Endothelial cell of umbilical vein (primary cell): Measurements from ENCODE around the gene RABGGTA. TPM values are rescaled to one million over a fixed set of nuclear protein-coding genes. Genes with fewer than 3 reads are reported as not detected.

Source experiments
- BruUV-seq: library from RNA; stranded (reverse); fragments of 400-500 nt; replicated peaks from 2 replicates; lab custom pipeline; 2021; lab: Mats Ljungman, UMichigan
- CTCF ChIA-PET: fragments of 300-600, 350-600 bp; sonication (Branson Sonifier 250); formaldehyde crosslinking; loops from one replicate; lab custom pipeline; 2021; ENCODE audit warnings: antibody characterized with exemption, inconsistent platforms; lab: Charles Lee
- POLR2A ChIA-PET: fragments of 300-600, 350-600 bp; sonication (Branson Sonifier 250); formaldehyde crosslinking; loops from one replicate; lab custom pipeline; 2021; ENCODE audit warnings: antibody characterized with exemption, inconsistent platforms; lab: Charles Lee
- DNase-seq: peaks from one replicate; pipeline ENCODE4 v3.0.0-alpha.2; 2011; ENCODE audit warnings: low read depth, low spot score
- FAIRE-seq: peaks from 2 replicates; lab custom pipeline; 2011; peaks lifted over from hg19 to GRCh38; lab: Jason Lieb, UNC
- H2AFZ ChIP-seq: 2 replicates; pipeline ENCODE4 v1.6.0; 2012; ENCODE audit warnings: low read depth, low read length, control low read depth, inconsistent platforms
- H3K27ac ChIP-seq: 2 replicates; pipeline ENCODE4 v1.5.1; 2011; ENCODE audit warnings: low read depth, mild to moderate bottlenecking, control low read depth, low read length, moderate library complexity; ENCODE audit not compliant: insufficient read depth
- H3K27me3 ChIP-seq, 2 experiments: 2 replicates each; pipeline versions ENCODE4 v1.6.0 to v1.6.1; 2011; ENCODE audit warnings: low read length in 2 of 2, mixed read lengths in 1 of 2; ENCODE audit not compliant: control insufficient read depth in 2 of 2, insufficient read depth in 2 of 2
- H3K36me3 ChIP-seq, 2 experiments: 2 replicates in 1 of 2; 3 replicates in 1 of 2; pipeline ENCODE4 v1.5.1; 2011; ENCODE audit warnings: low read length in 2 of 2, mild to moderate bottlenecking in 1 of 2, moderate library complexity in 1 of 2; ENCODE audit not compliant: control insufficient read depth in 2 of 2, insufficient read depth in 2 of 2; ENCODE audit errors: extremely low read depth in 1 of 2
- H3K4me1 ChIP-seq: 3 replicates; pipeline ENCODE4 v1.5.1; 2011; ENCODE audit warnings: mild to moderate bottlenecking, low read length; ENCODE audit not compliant: control insufficient read depth, insufficient read depth; ENCODE audit errors: extremely low read depth
- H3K4me2 ChIP-seq: 2 replicates; pipeline ENCODE4 v1.6.1; 2011; ENCODE audit warnings: low read length, control low read depth, mixed read lengths; ENCODE audit not compliant: insufficient read depth
- H3K4me3 ChIP-seq, 3 experiments: fragments of 200-600 bp in 1 of 3; sonication (generic), shearing (Covaris generic) in 1 of 3; replicated peaks in 1 of 3; 2 replicates each; pipeline ENCODE4 v1.5.1; 2011 to 2016; ENCODE audit warnings: control low read depth in 3 of 3, low read length in 3 of 3, mild to moderate bottlenecking in 2 of 3, inconsistent platforms in 1 of 3, low read depth in 1 of 3, moderate library complexity in 1 of 3; ENCODE audit not compliant: insufficient read depth in 1 of 3
- H3K79me2 ChIP-seq: 2 replicates; pipeline ENCODE4 v1.6.0; 2012; ENCODE audit warnings: low read length, inconsistent platforms; ENCODE audit not compliant: control insufficient read depth, insufficient read depth
- H3K9ac ChIP-seq: replicated peaks from 2 replicates; pipeline ENCODE3; 2011; ENCODE audit warnings: low read length, control low read depth; ENCODE audit not compliant: insufficient read depth; ENCODE audit errors: extremely low read depth
- H3K9me1 ChIP-seq: replicated peaks from 3 replicates; pipeline ENCODE4 v1.6.0; 2011; ENCODE audit warnings: mild to moderate bottlenecking, low read length; ENCODE audit not compliant: control insufficient read depth, insufficient read depth; ENCODE audit errors: extremely low read depth
- H3K9me3 ChIP-seq: replicated peaks from 2 replicates; pipeline ENCODE4 v1.5.1; 2012; ENCODE audit warnings: low read length, inconsistent platforms; ENCODE audit not compliant: control insufficient read depth, insufficient read depth
- H4K20me1 ChIP-seq: replicated peaks from 2 replicates; pipeline ENCODE3; 2011; ENCODE audit warnings: mild to moderate bottlenecking, low read length; ENCODE audit not compliant: control insufficient read depth, insufficient read depth; ENCODE audit errors: extremely low read depth
- EZH2 ChIP-seq: IDR thresholded peaks from 2 replicates; pipeline ENCODE4 v1.6.1; 2012; ENCODE audit warnings: borderline replicate concordance, low read depth, mild to moderate bottlenecking, moderate library complexity, low read length, inconsistent platforms; ENCODE audit not compliant: severe bottlenecking
- FOS ChIP-seq: IDR thresholded peaks from 2 replicates; pipeline ENCODE4 v1.6.1; 2011; ENCODE audit warnings: mild to moderate bottlenecking, low read length, moderate library complexity, borderline replicate concordance; ENCODE audit not compliant: insufficient read depth
- GATA2 ChIP-seq: IDR thresholded peaks from 2 replicates; pipeline ENCODE4 v1.7.0; 2011; ENCODE audit warnings: low read depth, mild to moderate bottlenecking, moderate library complexity, mixed read lengths, low read length; ENCODE audit not compliant: insufficient read length, insufficient read depth
- JUN ChIP-seq: IDR thresholded peaks from 2 replicates; pipeline ENCODE4 v1.6.1; 2011; ENCODE audit warnings: borderline replicate concordance, low read depth; ENCODE audit not compliant: insufficient read length, insufficient read depth
- MYC ChIP-seq: IDR thresholded peaks from one replicate; pipeline ENCODE4 v1.6.1; 2011; ENCODE audit warnings: mild to moderate bottlenecking, low read depth, low read length
- POLR2A ChIP-seq: IDR thresholded peaks from 2 replicates; pipeline ENCODE4 v1.6.1; 2012; ENCODE audit warnings: low read depth, mild to moderate bottlenecking, control low read depth, low read length
- POLR2AphosphoS5 ChIP-seq: IDR thresholded peaks from 2 replicates; pipeline ENCODE4 v1.6.1; 2012; ENCODE audit warnings: low read depth, mild to moderate bottlenecking, control low read depth, low read length, moderate library complexity; ENCODE audit not compliant: insufficient read depth
- dilution Hi-C: fragments of 300-500 bp; cut with MboI; formaldehyde crosslinking; loops from one replicate; pipeline ENCODE4 v1.15.0; 2019; ENCODE audit warnings: low sequenced_read_pairs; ENCODE audit not compliant: extremely low pct_ligation_motif_present
- intact Hi-C: fragments of 100-400 bp; cut with micrococcal nuclease; formaldehyde crosslinking; loops from one replicate; pipeline ENCODE4 v1.10.0; 2022
- polyA plus RNA-seq, 4 experiments: library from polyadenylated mRNA; depleted of rRNA in 3 of 4; stranded (reverse) in 3 of 4; unstranded in 1 of 4; fragments of >200 nt; gene quantifications; 2 replicates each; pipeline versions ENCODE4 v1.2.1 to v1.2.3, GENCODE V29; 2011 to 2012; ENCODE audit warnings: missing spikeins in 1 of 4
- total RNA-seq: library from RNA; stranded (reverse); gene quantifications from 2 replicates; pipeline ENCODE4 v1.2.3, GENCODE V29; 2021
- TF ChIP-seq, protein P1 (sequence below): IDR thresholded peaks from 2 replicates; pipeline ENCODE4 v1.6.1; 2011; ENCODE audit not compliant: insufficient read depth, insufficient read length
- TF ChIP-seq, protein P2 (sequence below), 2 donors: IDR thresholded peaks; 1 replicate in 1 of 2; 2 replicates in 1 of 2; pipeline ENCODE4 v1.5.1; 2011; ENCODE audit warnings: low read length in 2 of 2, mild to moderate bottlenecking in 2 of 2, moderate library complexity in 2 of 2, control low read depth in 1 of 2, inconsistent platforms in 1 of 2, low read depth in 1 of 2; ENCODE audit not compliant: insufficient read depth in 1 of 2; ENCODE audit errors: extremely low read depth in 1 of 2

RABGGTA gene
- total and polyA plus RNA-seq, 2 donors (not counting 3 experiments of a cell fraction or from before 2014, with no cell fraction given) = 29.3 to 80.1 TPM

DNA sequence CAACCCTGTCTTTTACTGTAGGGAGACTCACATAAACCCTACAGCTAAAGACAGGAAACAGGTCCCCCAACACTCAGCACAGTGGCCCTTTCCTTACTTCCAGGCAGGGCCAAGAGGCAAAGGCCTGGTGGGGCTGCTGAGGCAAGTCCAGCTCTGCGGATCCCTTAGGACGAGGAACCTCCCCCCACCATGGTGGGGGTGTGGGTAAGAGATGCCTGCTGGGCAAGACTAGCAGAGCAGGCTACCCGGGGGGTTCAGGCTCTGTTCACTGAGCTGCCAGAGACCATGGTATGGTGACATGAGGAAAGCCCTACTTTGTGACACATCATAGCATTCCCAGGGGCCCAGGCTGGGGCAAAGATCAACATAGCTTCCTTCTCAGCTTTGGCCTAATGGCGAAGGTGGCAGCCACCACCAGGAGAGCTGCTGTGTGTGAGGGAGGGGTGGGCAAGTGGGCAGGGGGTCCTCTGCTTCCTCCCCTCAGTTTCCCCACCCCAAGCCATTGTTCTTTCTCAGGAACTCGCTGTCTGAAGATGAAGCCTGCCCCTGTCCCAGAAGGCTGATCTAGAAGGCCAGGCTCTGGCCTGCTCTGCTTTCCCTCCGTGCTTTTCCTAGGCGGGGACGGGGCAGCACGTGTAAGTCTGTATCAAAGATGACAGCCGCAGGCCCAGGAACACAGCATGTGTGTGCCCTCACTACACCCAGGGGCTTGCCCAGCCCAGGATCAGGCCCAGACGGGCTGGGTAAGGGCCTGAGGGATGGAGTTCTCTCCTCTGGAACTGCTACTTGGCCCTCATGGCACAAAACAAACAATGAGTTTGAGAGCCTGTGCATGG, 18.9 kb downstream of the RABGGTA start:
- no peaks in the 10 kb centered on the region for H3K4me1 ChIP-seq
- DNase-seq (no peak), FAIRE-seq (no peak)
- no peak overlapping the region for H3K4me3 ChIP-seq
- no peaks in the 10 kb centered on the region for H3K9me3 ChIP-seq
- BruUV-seq = no TSS peak
- H3K9me1 ChIP-seq = no peaks in the 10 kb centered on the region
- peaks cover 0 to 3% of the 10 kb centered on the region in 2 experiments for H3K36me3 ChIP-seq
- CTCF ChIA-PET = interaction anchor here (1.1 to 13.0 kb wide), 5 partner anchors 10 to 58 kb away, joined by 3 to 199 read pairs (median 6); partner anchors contain the start of genes CIDEB, DHRS1, LTB4R and LTB4R2
- H3K4me2 ChIP-seq = no peak overlapping the region
- H2AFZ ChIP-seq = no peak overlapping the region
- intact Hi-C loops = no loop called here
- TF ChIP-seq, protein P1, sequence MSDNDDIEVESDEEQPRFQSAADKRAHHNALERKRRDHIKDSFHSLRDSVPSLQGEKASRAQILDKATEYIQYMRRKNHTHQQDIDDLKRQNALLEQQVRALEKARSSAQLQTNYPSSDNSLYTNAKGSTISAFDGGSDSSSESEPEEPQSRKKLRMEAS = no peak
- TF ChIP-seq, protein P2, sequence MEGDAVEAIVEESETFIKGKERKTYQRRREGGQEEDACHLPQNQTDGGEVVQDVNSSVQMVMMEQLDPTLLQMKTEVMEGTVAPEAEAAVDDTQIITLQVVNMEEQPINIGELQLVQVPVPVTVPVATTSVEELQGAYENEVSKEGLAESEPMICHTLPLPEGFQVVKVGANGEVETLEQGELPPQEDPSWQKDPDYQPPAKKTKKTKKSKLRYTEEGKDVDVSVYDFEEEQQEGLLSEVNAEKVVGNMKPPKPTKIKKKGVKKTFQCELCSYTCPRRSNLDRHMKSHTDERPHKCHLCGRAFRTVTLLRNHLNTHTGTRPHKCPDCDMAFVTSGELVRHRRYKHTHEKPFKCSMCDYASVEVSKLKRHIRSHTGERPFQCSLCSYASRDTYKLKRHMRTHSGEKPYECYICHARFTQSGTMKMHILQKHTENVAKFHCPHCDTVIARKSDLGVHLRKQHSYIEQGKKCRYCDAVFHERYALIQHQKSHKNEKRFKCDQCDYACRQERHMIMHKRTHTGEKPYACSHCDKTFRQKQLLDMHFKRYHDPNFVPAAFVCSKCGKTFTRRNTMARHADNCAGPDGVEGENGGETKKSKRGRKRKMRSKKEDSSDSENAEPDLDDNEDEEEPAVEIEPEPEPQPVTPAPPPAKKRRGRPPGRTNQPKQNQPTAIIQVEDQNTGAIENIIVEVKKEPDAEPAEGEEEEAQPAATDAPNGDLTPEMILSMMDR (IDR thresholded peaks at IDR 0.05; ENCODE audit: extremely low read depth in 1 of 2, insufficient read depth in 1 of 2, low read depth in 1 of 2, low read length in 2 of 2) = no peak
- TF ChIP-seq POLR2AphosphoS5 (no peak), EZH2 (no peak), GATA2 (no peak), MYC (no peak), FOS (no peak), JUN (no peak), POLR2A (no peak)
- no peak overlapping the region for H3K9ac ChIP-seq
- H3K27me3 ChIP-seq = no peaks in the 10 kb centered on the region
- H3K79me2 ChIP-seq = no peaks in the 10 kb centered on the region
- H4K20me1 ChIP-seq = no peaks in the 10 kb centered on the region
- dilution Hi-C loops = no loop called here
- POLR2A ChIA-PET = interaction anchor here (1.1 kb wide), 1 partner anchor 10 kb away, joined by 6 read pairs; the partner anchor contains the start of gene TINF2
- no peak overlapping the region for H3K27ac ChIP-seq
